Cardiac fibroblast (primary cell): ENCODE data around the gene SOWAHB.

Source experiments
- DNase-seq, 2 donors: peaks; one replicate each; pipeline versions ENCODE4 v3.0.0 to v3.0.0-alpha.2; 2010; ENCODE audit warnings: low read depth in 2 of 2
- H3K4me3 ChIP-seq, 2 donors: replicated peaks in 1 of 2; 1 replicate in 1 of 2; 2 replicates in 1 of 2; pipeline ENCODE4 v1.5.1; 2011; ENCODE audit warnings: low read depth in 2 of 2, low read length in 2 of 2, mild to moderate bottlenecking in 2 of 2, moderate library complexity in 1 of 2
- TF ChIP-seq, protein P1 (sequence below): IDR thresholded peaks from one replicate; pipeline ENCODE4 v1.5.1; 2011; ENCODE audit warnings: low read depth, mild to moderate bottlenecking, low read length, inconsistent platforms

The SOWAHB gene

GRCh38 chr4:76931087-76931486 is 33.1 kb upstream of the SOWAHB start:
- TF ChIP-seq, protein P1, sequence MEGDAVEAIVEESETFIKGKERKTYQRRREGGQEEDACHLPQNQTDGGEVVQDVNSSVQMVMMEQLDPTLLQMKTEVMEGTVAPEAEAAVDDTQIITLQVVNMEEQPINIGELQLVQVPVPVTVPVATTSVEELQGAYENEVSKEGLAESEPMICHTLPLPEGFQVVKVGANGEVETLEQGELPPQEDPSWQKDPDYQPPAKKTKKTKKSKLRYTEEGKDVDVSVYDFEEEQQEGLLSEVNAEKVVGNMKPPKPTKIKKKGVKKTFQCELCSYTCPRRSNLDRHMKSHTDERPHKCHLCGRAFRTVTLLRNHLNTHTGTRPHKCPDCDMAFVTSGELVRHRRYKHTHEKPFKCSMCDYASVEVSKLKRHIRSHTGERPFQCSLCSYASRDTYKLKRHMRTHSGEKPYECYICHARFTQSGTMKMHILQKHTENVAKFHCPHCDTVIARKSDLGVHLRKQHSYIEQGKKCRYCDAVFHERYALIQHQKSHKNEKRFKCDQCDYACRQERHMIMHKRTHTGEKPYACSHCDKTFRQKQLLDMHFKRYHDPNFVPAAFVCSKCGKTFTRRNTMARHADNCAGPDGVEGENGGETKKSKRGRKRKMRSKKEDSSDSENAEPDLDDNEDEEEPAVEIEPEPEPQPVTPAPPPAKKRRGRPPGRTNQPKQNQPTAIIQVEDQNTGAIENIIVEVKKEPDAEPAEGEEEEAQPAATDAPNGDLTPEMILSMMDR = no peak
- H3K4me3 ChIP-seq = no peak overlapping the region
- DNase-seq = no peak

DNA sequence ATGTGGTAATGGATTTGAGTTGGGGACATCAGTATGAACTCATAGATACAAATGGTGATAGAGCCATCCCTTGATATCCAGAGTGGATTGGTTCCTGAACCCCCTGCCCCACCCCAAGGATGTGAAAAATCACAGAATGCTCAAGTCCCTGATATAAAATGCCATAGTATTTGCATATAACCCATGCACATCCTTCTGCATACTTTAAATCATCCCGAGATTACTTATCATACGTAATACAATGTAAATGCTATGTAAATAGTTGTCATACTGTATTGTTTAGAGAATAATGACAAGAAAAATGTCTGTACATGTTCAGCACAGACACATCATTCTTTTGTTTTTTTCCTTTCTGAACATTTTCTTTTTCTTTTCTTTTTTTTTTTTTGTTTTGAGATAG is 32.7 kb upstream of the SOWAHB start:
- no peak for DNase-seq
- H3K4me3 ChIP-seq = no peak overlapping the region
- TF ChIP-seq, protein P1 = no peak

GRCh38 chr4:76926841-76927240 is 28.9 kb upstream of the SOWAHB start:
- DNase-seq = no peak
- TF ChIP-seq, protein P1 = no peak
- no peak overlapping the region for H3K4me3 ChIP-seq

- DNase-seq = no peak
- H3K4me3 ChIP-seq = no peak overlapping the region
Measured at GRCh38 chr4:76923619-76924357, 25.8 kb upstream of the SOWAHB start.

DNA sequence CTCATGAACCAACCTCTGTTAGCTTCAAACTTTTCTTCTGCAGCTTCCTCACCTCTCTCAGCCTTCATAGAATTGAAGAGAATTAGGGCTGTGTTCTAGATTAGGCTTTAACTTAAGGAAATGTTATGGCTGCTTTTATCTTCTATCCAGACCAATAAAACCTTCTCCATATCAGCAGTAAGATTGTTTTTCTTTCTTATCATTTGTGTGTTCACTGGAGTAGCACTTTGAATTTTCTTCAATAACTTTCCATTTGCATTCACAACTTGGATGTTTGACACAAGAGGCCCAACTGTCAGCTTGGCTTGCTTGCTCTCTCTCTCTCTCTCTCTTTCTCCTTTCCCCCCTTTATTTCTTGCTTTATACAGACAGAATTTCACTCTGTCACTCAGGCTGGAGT is 22.8 kb upstream of the SOWAHB start:
- TF ChIP-seq, protein P1 = no peak

More at GRCh38 chr4:76923619-76924357, 25.8 kb upstream of the SOWAHB start:
- TF ChIP-seq, protein P1 = no peak

GRCh38 chr4:76909711-76910110 is 11.8 kb upstream of the SOWAHB start:
- TF ChIP-seq, protein P1 = no peak
- DNase-seq = no peak
- H3K4me3 ChIP-seq = no peak overlapping the region

More for the DNA sequence above, 22.8 kb upstream of the SOWAHB start:
- H3K4me3 ChIP-seq = no peak overlapping the region
- no peak for DNase-seq

GRCh38 chr4:76905521-76905920 is 7.6 kb upstream of the SOWAHB start:
- TF ChIP-seq, protein P1 = no peak
- no peak overlapping the region for H3K4me3 ChIP-seq
- peak; percentile 35 to 51 for DNase-seq
